Activated T-helper 1 cell treated with anti-CD3 and anti-CD28 coated beads, Interleukin-12 subunit alpha, Interleukin-12 subunit beta, Interleukin-2, Interleukin-4 antibody, amounts not matched to agents 30 ng/mL and 10 ng/mL and 1 ng/mL, durations not matched to agents 14 hours and 24 hours and 36 hours (primary cell): ENCODE data around the gene EPHB2. TPM values are rescaled to one million over a fixed set of nuclear protein-coding genes. Genes with fewer than 3 reads are reported as not detected.

Experiments
- DNase-seq: peaks from one replicate; pipeline ENCODE4 v3.0.0; 2021; ENCODE audit warnings: low spot score
- H3K27ac Mint-ChIP-seq: one replicate; pipeline ENCODE4 v1.8.0; 2021; ENCODE audit warnings: mild to moderate bottlenecking, mixed read lengths
- H3K27me3 Mint-ChIP-seq: one replicate; pipeline ENCODE4 v1.8.0; 2022; ENCODE audit warnings: mild to moderate bottlenecking, moderate library complexity, mixed read lengths; ENCODE audit not compliant: insufficient read depth
- H3K36me3 Mint-ChIP-seq: one replicate; pipeline ENCODE4 v1.8.0; 2021; ENCODE audit warnings: low read depth, mixed read lengths
- H3K4me1 Mint-ChIP-seq: one replicate; pipeline ENCODE4 v1.8.0; 2021; ENCODE audit warnings: low read depth, mixed read lengths
- H3K4me3 Mint-ChIP-seq: one replicate; pipeline ENCODE4 v1.8.0; 2021; ENCODE audit warnings: mild to moderate bottlenecking, moderate library complexity, mixed read lengths
- H3K9me3 Mint-ChIP-seq: one replicate; pipeline ENCODE4 v1.8.0; 2021; ENCODE audit warnings: mixed read lengths
- intact Hi-C: fragments of 100-400 bp; cut with micrococcal nuclease; formaldehyde crosslinking; loops from one replicate; pipeline ENCODE4 v1.15.1; 2024
- total RNA-seq: library from RNA; stranded (reverse); gene quantifications from 2 replicates; pipeline ENCODE4 v1.2.3, GENCODE V29; 2022

Gene EPHB2
- total RNA-seq, 1 donor from 2014 or later, result not detected

DNA sequence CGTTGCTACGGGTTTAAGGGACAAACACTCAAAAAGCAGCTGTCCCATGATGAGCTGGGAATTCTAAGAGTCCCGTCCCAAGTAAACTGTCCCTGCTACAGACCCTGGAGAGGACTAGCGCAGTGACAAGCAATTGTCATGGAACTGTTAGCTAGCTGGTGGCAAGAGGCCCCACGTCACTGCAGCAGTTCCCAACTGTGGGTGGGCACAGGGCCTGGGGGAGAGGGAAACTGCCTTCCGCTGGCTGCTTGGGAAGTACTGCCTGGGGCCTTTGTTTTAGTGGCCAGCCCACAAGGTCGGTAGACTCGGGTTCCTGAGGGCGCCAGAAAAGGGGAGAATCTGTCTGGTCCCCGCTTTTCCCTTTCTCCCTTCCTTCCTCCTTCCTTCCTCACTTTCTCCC is 164.6 kb downstream of the EPHB2 start:
- DNase-seq, result no peak
- Mint-ChIP-seq H3K9me3 (no peaks in the 10 kb centered on the region), H3K36me3 (no peaks in the 10 kb centered on the region), H3K27ac (no peak overlapping the region), H3K4me3 (no peak overlapping the region), H3K4me1 (no peaks in the 10 kb centered on the region), H3K27me3 (no peaks in the 10 kb centered on the region)
- intact Hi-C loops, result no loop called here

DNA sequence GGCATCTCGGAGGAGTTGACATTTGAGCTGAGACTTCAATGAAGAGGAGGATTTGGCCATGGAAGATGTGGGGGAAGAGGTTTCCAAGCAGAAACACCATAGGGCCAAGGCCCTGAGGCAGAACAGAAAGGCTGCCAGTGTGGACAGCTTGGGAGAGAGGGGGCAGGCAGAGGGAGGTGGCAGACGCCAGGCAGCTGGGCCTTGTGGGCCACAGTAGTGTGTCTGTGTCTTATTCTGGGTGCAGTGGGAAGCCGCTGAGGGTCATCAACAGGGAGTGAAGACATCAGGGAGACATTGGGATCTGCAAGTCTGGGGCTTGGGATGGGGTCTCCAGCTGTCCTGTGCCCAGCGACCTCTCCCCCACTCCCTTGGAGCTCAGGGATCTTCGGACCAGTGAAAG is 165.2 kb downstream of the EPHB2 start:
- H3K36me3 Mint-ChIP-seq, result no peaks in the 10 kb centered on the region
- H3K9me3 Mint-ChIP-seq, result no peaks in the 10 kb centered on the region
- H3K4me1 Mint-ChIP-seq, result no peaks in the 10 kb centered on the region
- no peak overlapping the region for H3K27ac Mint-ChIP-seq
- no peak overlapping the region for H3K4me3 Mint-ChIP-seq
- no peaks in the 10 kb centered on the region for H3K27me3 Mint-ChIP-seq
- intact Hi-C loops, result no loop called here
- no peak for DNase-seq

DNA sequence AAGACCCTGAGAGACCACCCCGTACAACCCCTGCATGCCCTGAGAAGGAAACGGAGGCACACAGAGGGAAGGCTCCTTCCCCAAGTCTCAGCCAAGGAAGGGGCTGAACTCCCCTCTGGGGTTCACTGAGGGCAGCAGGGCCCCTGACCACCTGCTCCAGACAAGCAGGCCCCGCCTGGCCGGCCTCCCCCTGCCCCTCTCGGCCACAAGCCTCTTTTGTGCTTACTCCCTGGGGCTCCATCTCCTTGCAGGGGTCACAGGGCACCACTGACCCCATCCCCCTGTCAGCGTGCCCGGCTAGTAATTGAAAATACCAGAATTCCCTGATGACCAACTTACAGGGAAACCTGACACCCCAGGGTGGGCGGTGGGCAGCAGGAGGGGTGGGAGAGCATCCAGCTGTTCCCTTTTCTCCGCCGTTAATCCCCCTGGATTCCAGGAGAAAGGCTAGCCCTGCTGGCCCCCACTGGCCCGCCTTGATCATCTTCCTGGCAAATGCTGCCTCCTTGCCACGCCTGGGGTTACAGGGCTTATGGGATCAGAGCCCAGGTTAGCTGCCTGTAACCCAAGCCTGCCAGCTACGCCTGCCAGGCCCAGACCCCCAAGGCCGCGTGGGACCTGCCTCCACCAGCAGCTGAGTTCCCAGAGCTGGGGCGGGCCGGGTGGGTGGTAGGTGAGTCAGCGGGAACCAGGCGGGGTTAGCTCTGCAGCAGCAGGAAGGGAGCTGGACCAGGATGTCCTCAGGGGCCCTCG is 165.9 kb downstream of the EPHB2 start:
- Mint-ChIP-seq H3K36me3 (no peaks in the 10 kb centered on the region), H3K27me3 (no peaks in the 10 kb centered on the region), H3K9me3 (no peaks in the 10 kb centered on the region), H3K27ac (no peak overlapping the region), H3K4me1 (no peaks in the 10 kb centered on the region), H3K4me3 (no peak overlapping the region)
- no peak for DNase-seq
- intact Hi-C loops, result no loop called here

DNA sequence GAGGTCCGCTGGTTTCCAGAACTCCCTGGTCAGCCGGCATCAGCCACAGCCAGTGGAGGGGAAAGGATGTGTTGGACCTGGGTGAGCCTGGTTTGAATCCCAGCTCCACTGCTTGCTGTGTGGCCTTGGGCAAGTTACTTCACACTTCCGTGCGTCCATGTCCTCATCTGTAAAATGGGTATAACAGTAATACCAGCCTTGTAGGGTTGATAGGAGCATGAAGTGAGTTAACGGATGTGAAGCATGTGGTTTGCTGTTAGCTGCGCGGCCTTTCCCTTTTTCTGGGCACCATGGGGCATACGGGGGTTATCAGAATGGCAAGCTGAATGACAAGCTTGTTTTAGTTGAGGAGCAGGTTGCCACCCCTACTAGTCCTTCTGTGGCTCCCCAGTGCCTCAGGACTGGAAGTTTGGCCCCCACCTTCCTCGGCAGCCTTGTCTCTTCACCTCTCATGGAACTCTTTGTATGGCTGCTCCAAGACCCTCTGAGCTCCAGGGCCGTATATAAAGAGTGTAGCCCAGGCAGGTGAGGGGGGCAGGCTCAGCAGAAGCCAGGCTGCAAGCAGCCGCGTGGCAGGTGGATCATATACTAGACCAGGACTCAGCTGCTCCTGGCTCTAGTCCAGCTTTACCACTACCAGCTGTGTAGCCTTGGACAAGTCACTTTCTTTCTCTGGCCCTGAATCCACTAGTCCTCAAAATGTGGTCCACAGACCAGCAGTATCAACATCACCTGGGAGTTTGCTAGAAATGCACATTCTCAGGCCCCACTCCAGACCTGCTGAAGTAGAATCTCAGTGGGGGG is 166.7 kb downstream of the EPHB2 start:
- Mint-ChIP-seq H3K4me1 (no peaks in the 10 kb centered on the region), H3K4me3 (no peak overlapping the region), H3K27me3 (no peaks in the 10 kb centered on the region), H3K9me3 (no peaks in the 10 kb centered on the region), H3K36me3 (no peaks in the 10 kb centered on the region), H3K27ac (no peak overlapping the region)
- intact Hi-C loops, result no loop called here
- no peak for DNase-seq

DNA sequence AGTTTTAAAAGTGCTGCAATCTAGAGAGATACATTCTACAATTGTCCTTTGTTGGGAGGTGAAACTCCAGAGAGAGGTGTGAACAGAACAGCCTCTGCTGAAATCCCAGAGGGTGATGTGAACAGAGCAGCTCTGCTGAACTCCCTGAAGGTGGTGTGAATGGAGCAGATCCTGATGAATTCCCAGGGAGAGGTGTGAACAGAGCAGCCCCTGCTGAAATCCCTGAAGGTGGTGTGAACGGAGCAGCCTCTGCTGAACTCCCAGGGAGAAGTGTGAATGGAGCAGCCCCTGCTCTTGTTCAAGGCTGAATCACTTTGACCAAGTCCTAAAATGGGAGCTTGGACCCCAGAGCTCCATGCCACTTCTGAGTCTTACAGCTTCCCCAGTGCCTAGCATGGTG is 167.3 kb downstream of the EPHB2 start:
- H3K36me3 Mint-ChIP-seq, result no peaks in the 10 kb centered on the region
- no peak overlapping the region for H3K27ac Mint-ChIP-seq
- DNase-seq, result no peak
- H3K27me3 Mint-ChIP-seq, result no peaks in the 10 kb centered on the region
- intact Hi-C loops, result no loop called here
- no peaks in the 10 kb centered on the region for H3K9me3 Mint-ChIP-seq
- H3K4me3 Mint-ChIP-seq, result no peak overlapping the region
- no peaks in the 10 kb centered on the region for H3K4me1 Mint-ChIP-seq

DNA sequence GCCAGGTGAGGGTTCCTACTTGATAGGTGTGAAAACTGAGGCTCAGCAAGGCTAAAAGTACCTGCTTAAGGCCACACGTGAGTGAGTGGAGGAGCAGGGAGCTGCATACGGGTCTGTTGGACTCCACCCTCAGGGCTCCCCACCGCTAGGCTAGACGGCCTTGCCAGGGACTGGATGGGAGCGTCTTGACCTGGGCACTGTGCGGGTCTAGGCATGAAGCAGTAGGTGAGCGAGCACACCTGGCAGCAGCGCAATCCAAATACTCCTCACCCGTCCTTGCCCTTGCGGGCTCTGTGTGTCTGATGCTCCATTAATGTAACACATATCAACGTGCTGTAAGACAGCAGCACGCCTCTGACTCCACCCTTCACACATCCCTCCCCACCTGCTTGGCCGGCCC is 168.0 kb downstream of the EPHB2 start:
- no peak overlapping the region for H3K4me3 Mint-ChIP-seq
- no peaks in the 10 kb centered on the region for H3K9me3 Mint-ChIP-seq

DNA sequence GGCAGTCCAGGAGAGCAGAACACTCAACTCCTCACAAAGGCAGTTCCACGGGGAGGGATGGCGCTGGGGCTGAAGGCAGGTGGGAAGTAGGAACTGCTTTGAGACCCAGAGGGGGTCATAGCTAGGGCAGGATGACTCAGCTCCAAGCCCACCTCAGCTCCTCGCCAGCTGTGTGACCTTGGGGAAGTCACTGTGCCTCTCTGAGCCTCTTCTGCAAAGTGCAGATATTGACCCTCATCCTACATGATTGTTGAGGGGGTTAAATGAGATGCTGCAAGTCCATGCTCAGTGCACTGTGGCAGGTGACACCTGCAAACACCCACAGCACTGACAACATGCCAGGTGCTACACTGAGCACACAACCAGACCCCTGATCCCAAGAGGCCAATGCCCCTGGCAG is 168.8 kb downstream of the EPHB2 start:
- DNase-seq, result no peak
- Mint-ChIP-seq H3K27me3 (no peaks in the 10 kb centered on the region), H3K36me3 (no peaks in the 10 kb centered on the region), H3K27ac (no peak overlapping the region), H3K4me1 (no peaks in the 10 kb centered on the region), H3K4me3 (no peak overlapping the region), H3K9me3 (no peaks in the 10 kb centered on the region)
- intact Hi-C loops, result no loop called here

More for the DNA sequence above, 168.0 kb downstream of the EPHB2 start:
- Mint-ChIP-seq H3K4me1 (no peaks in the 10 kb centered on the region), H3K27ac (no peak overlapping the region), H3K27me3 (no peaks in the 10 kb centered on the region), H3K36me3 (no peaks in the 10 kb centered on the region)
- intact Hi-C loops, result no loop called here
- no peak for DNase-seq

DNA sequence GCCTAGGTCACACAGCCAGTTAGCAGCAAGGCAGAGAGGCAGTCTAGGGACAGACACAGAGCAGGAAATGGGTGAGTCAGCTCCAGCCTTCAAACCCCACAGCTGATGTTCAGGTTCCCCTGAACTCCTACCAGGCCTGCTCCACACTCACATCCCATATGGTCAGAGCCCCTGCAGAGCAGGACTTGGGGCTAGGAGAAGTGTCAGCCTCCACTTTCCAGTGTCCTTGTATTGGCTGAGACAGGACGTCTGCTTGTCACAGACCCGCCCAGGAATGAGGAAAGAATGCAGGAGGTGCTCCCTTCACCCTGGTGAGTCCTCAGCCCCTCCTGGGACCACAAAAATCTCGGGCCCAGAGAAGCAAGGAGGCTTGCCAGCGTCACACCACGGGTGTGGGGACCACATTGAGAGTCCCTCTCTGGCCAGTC is 169.5 kb downstream of the EPHB2 start:
- H3K27ac Mint-ChIP-seq, result no peak overlapping the region
- H3K36me3 Mint-ChIP-seq, result no peaks in the 10 kb centered on the region
- intact Hi-C loops, result no loop called here
- H3K4me3 Mint-ChIP-seq, result no peak overlapping the region
- H3K27me3 Mint-ChIP-seq, result no peaks in the 10 kb centered on the region
- H3K4me1 Mint-ChIP-seq, result peaks cover 7% of the 10 kb centered on the region
- no peaks in the 10 kb centered on the region for H3K9me3 Mint-ChIP-seq
- no peak for DNase-seq

DNA sequence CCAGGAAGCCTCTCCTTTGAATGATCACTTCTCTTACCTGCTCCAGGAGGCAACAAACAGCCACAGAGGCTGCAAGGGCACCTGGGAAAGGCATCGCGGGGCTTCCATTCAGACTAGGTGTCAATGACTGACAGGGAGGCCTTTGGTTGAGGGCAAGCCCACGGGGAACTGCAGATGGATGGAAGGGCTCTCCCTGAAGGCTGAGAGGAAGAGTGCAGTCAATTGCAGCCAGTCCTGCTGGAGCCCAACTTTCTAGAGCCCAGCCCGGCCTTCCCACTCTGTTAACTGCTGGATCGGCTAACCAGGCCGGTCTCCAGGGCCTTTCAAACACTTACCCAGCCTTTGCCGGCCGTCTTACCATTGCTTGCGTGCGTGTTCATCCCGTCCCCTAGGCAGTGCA is 172.8 kb downstream of the EPHB2 start:
- Mint-ChIP-seq H3K27me3 (peaks cover 5% of the 10 kb centered on the region), H3K4me3 (no peak overlapping the region), H3K4me1 (peaks cover 9% of the 10 kb centered on the region), H3K36me3 (no peaks in the 10 kb centered on the region), H3K27ac (no peak overlapping the region), H3K9me3 (no peaks in the 10 kb centered on the region)
- DNase-seq, result no peak
- intact Hi-C loops, result no loop called here

DNA sequence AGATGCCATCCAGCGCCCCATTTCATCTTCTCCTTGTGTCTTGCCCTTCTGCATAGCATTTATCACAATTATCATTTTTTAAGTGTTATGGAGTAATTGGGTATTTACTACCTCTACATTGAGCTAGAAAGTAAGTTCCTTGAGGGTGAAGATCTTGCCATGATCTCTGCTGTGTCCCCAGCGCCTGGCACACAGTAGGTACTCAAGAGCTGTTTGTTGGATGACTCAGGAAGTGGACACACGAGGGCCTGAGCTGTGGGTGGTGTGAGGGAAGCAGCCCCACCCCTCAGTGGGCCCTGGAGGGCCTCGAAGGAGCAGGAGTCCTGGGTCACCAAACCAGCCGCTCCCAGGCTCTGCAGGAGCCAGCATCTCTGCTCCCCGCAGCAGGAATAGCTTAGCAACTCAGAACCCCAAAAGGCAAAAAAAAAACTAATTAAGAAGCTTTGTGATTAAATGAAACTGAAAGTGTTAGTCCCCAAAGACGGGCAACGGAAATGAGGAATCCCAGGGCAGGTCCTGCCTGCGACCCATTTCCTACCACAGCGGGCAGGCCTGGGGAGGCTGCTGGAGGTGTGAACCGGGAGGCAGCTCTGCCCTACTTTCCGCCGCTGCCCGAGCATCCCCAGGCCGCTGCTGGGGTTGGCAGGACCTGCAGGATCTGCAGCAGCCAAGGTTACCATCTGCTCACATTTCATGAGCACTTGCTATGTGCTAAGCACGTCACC is 174.3 kb downstream of the EPHB2 start:
- no peak for DNase-seq
- intact Hi-C loops, result no loop called here
- peaks cover 11% of the 10 kb centered on the region for H3K27me3 Mint-ChIP-seq
- H3K9me3 Mint-ChIP-seq, result no peaks in the 10 kb centered on the region
- H3K4me1 Mint-ChIP-seq, result peaks cover 9% of the 10 kb centered on the region
- H3K4me3 Mint-ChIP-seq, result no peak overlapping the region
- H3K27ac Mint-ChIP-seq, result no peak overlapping the region
- no peaks in the 10 kb centered on the region for H3K36me3 Mint-ChIP-seq

DNA sequence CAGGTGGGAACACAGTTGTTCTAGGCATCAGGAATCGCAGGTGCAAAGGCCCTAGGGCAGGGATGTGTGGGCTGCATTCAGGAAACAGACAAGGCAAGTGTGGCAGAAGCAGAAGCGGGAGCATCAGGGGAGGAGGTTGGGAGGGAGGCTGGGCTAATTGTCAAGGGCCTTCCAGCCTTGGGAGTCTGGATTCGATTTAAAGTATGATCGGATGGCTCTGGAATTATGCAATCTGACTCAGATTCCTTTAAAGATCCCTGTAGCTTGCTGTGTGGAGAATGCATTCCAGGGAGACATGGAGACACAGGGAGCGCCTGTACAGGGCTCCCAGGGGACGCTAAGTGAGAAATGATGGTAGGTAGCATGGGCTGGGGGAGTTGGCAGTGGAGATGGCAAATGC is 175.6 kb downstream of the EPHB2 start:
- Mint-ChIP-seq H3K9me3 (no peaks in the 10 kb centered on the region), H3K27me3 (peaks cover 11% of the 10 kb centered on the region), H3K36me3 (no peaks in the 10 kb centered on the region), H3K4me1 (peaks cover 9% of the 10 kb centered on the region), H3K4me3 (no peak overlapping the region), H3K27ac (no peak overlapping the region)
- intact Hi-C loops, result no loop called here
- no peak for DNase-seq

DNA sequence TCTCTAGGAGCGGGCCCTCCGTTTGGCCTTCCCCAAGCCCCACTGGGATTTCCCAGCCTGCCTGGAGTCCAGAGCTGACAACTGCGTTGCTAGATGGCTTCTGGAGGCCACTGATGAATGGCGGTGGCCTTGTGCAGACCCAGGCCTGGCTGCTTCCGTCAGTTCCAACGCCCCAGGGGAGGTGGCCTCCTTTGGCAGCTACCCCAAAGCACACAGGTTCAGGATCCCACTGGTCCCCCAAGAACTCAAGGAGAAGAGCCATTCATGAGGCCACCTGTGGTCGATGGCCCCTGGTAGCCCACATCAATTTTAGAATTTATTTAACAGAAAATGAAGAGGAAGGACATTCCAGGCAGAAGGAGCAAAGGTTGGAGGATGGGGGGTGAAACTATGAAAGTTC is 176.9 kb downstream of the EPHB2 start:
- H3K4me1 Mint-ChIP-seq, result peaks cover 9% of the 10 kb centered on the region
- H3K36me3 Mint-ChIP-seq, result no peaks in the 10 kb centered on the region
- no peaks in the 10 kb centered on the region for H3K9me3 Mint-ChIP-seq
- H3K4me3 Mint-ChIP-seq, result no peak overlapping the region
- no peak for DNase-seq
- peaks cover 11% of the 10 kb centered on the region for H3K27me3 Mint-ChIP-seq
- intact Hi-C loops, result no loop called here
- H3K27ac Mint-ChIP-seq, result no peak overlapping the region
